Activated CD8-positive, alpha-beta memory T cell treated with anti-CD3 and anti-CD28 coated beads for 36 hours (primary cell): ENCODE measurements around the gene CYP2A13. TPM values are rescaled to one million over a fixed set of nuclear protein-coding genes. Genes with fewer than 3 reads are reported as not detected.
"Not testable (repeated sequence)": the region's sequence is repeated elsewhere in the genome, so short reads cannot be mapped to it uniquely, and the experiment has no call there.

ENCODE experiments used
- CTCF ChIA-PET: fragments of 350-600 bp; sonication (Branson Sonifier 250); formaldehyde crosslinking; loops from one replicate; lab custom pipeline; 2021; ENCODE audit warnings: antibody characterized with exemption; lab: Charles Lee
- POLR2A ChIA-PET: fragments of 350-600 bp; sonication (Branson Sonifier 250); formaldehyde crosslinking; loops from one replicate; lab custom pipeline; 2021; ENCODE audit warnings: antibody characterized with exemption; lab: Charles Lee
- total RNA-seq, 2 experiments: library from RNA; stranded (reverse); gene quantifications; one replicate each; pipeline ENCODE4 v1.2.3, GENCODE V29; 2021

CYP2A13 gene
- total RNA-seq, 2 experiments from 2014 or later = not detected

DNA sequence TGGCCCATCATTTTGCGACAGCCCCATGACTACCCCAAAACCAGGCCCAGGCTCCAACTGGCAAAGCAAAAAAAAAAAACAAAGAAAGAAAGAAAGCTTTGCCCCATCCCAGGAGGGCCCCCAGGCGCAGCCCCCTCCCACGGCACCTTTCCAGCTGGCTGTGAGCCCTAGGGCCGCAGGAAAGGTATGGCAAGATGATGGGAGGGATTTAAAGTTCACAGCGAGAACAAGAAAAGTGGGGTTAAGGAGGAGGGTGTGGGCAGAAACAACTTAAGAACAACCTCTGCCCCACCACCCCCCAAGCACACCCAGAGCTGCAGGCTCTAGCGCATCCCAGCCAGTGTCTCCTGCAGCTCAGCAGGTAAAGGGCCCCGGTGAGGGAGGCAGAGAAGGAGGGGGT is 25.9 kb downstream of the CYP2A13 start, which contains the start of gene CYP2F1:
TSS of gene CYP2F1 (plus strand) at position 301 of the 400 bp plus-strand sequence. CDS start 1,757 bp downstream, outside the sequence.
- CTCF ChIA-PET = interaction anchor here (0.7 kb wide), 1 partner anchor 296 kb away, joined by 3 read pairs; no protein-coding TSS in a partner anchor
- POLR2A ChIA-PET = no interaction called here

DNA sequence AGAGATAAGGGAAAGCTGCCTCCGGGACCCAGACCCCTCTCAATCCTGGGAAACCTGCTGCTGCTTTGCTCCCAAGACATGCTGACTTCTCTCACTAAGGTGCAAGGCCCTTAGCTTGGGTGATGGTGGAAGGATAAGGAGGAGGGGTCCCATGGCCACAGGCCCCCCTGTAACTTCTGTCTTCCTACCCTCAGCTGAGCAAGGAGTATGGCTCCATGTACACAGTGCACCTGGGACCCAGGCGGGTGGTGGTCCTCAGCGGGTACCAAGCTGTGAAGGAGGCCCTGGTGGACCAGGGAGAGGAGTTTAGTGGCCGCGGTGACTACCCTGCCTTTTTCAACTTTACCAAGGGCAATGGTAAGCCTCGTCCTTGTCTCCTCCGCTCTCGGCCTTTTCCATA is 28.0 kb downstream of the CYP2A13 start:
- POLR2A ChIA-PET = no interaction called here
- CTCF ChIA-PET = no interaction called here

DNA sequence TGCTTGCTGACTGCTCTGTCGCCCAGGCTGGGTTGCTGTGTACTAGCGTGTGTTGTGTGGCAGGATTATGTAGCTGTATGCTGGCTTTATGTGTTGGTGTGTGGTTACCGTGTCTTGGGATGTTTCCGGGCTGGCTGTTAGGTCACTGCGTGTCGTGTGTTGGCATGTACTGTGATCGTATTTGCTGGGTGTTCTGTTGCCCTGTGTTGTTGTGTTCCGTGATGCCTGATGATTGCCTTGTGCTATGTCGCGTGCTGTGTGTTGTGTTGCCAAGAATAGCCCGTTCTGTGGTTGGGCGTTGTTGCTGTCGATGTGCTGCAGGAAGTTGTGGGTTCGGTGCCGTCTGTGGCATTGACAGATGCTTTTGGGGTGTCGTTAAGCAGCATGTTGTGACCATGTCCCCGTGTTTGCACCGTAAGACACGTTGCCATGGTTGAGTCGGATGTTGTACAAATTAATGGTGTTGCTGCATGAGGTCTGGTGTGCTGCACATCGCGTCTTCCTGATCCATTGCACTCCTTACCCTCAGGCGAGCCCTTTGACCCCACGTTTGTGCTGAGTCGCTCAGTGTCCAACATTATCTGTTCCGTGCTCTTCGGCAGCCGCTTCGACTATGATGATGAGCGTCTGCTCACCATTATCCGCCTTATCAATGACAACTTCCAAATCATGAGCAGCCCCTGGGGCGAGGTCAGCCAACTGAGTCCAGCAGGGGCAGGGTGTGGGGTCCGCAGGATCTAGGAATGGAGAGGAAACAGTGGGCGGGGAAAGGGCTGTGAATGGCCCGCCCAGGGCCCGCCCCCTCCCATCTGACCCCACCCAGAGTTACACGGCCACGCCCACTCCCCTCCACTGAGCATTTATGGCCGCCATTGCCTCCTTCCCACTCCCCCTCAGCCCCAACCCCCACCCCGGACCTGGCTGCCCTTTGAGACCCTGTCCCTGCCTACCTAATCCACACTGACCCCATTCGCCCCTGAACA is 33.0 kb downstream of the CYP2A13 start:
- CTCF ChIA-PET = not testable (repeated sequence)
- POLR2A ChIA-PET = interaction anchor here (0.6 kb wide), 1 partner anchor 37 kb away, joined by 6 read pairs; no protein-coding TSS in a partner anchor

DNA sequence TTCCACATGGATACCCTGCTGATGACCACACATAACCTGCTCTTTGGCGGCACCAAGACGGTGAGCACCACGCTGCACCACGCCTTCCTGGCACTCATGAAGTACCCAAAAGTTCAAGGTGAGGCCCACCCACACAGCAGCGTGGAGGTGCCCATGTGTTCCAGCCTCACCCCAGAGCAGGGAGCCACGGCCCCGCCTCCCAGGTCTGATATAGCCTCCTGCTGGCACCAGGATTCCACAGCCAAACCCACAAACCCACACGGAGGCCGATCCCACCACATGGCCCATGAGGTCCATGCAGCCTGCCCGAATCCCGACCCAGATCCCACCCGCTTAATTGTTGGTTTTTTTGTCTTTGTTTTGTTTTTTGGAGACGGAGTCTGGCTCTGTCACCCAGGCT is 34.6 kb downstream of the CYP2A13 start:
- POLR2A ChIA-PET, CTCF ChIA-PET: not testable (repeated sequence)

DNA sequence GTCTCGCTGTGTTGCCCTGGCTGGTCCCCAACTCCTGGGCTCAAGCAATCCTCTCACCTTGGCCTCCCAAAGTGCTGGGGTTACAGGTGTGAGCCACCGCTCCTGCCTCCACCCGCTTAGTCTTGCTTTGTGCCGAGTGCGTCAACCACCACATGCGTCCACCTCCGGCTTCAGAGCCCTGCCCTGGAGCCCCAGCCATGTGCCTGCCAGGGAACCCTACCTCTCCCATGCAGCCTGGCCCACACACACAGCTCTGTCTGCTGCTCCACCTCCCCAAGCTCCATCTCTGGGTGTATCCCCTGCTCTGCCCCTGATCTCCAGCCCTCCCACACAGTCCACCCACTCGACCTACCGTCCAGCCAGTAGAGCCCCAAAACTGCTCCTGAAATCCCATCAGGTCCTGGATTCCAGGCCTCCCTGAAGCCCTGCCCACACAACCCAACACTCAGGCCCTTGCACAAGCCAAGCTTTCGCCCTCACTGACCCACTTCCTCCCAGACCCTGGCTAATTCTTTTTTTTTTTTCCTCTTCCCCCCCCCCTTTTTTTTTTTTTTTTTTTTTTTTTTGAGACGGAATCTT is 35.6 kb downstream of the CYP2A13 start:
- ChIA-PET CTCF (interaction anchor here (0.6 kb wide), 3 partner anchors 21 to 233 kb away, joined by 3 to 4 read pairs (median 3); no protein-coding TSS in a partner anchor), POLR2A (interaction anchor here (0.7 kb wide), 1 partner anchor 1535 kb away, joined by 6 read pairs; no protein-coding TSS in a partner anchor)

DNA sequence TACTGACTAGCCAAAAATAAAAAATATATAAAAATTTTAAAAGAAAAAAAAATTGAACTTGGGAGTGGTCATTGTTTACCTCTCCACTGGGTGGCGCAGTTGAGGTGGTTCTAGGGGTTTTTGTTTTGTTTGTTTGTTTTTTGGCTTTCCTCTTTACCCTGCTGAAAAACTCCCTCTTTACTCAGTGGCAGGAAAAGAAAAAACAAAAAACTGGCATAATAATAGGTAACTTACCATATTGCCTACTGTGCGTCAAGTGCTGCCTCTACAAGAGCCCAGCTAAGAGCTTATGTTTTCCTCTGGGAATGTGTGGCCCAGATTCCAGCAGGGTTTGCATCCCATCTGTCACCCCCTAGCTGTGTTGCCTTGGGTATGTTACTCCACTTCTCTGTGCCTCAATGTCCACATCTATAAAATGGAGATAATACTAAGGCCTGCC is 38.5 kb downstream of the CYP2A13 start:
- CTCF ChIA-PET = interaction anchor here (0.9 to 2.3 kb wide), 5 partner anchors 13 to 157 kb away, joined by 3 to 11 read pairs (median 3); no protein-coding TSS in a partner anchor
- POLR2A ChIA-PET = not testable (repeated sequence)

DNA sequence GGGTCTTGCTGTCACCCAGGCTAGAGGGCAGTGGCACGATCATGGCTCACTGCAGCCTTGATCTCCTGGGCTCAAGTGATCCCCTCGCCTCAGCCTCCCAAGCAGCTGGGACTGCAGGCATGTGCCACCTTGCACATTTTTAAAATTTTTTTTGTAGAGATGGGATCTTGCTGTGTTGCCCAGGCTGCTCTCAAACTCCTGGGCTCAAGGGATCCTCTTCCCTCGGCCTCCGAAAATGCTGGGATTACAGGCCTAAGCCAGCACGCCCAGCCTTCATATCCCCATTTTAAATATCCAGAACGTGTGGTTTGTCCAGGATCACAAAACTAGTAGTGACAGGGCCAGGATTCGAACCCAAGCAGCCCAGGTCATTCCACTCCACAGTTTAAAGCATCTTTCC is 39.1 kb downstream of the CYP2A13 start:
- CTCF ChIA-PET = interaction anchor here (0.9 to 2.3 kb wide), 5 partner anchors 12 to 158 kb away, joined by 3 to 11 read pairs (median 3); no protein-coding TSS in a partner anchor
- POLR2A ChIA-PET = not testable (repeated sequence)

DNA sequence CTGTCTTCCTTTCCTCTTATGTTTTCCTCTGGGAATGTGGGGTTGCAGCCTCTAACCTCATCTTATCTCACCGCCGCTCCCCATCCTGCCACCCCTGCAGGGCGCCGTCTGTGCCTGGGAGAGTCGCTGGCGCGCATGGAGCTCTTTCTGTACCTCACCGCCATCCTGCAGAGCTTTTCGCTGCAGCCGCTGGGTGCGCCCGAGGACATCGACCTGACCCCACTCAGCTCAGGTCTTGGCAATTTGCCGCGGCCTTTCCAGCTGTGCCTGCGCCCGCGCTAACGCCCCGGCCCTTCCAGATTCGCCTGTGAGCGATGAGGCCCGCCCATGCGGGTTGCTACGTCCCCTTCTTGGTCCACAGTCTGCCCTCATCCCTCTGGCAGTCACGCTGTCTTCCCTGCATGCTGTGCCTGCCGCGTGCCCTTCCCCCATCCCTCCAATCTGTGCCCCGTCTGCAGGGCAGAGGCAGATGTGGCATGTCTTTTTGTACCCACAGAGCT is 39.6 kb downstream of the CYP2A13 start:
- POLR2A ChIA-PET = not testable (repeated sequence)
- CTCF ChIA-PET = interaction anchor here (1.7 to 2.3 kb wide), 2 partner anchors 17 to 158 kb away, joined by 3 to 11 read pairs; no protein-coding TSS in a partner anchor

DNA sequence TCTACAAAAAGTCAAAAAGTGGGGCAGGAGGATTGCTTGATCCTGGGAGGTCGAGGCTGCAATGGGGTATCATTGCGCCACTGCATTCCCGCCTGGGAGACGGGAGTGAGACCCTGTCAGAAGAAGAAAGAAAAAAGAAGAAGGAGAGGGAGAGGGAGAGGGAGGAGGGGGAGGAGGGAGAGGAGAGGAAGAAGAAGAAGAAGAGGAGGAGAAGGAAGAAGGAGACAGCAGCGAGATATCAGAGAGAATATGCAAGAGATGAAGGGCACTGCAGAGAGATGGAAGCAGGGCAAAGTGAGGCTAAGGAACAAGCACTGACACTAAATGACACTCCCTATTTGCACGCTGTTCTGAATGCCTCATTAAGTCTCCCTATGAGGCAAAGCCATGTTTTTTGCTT is 40.4 kb downstream of the CYP2A13 start:
- POLR2A ChIA-PET = no interaction called here
- CTCF ChIA-PET = no interaction called here

DNA sequence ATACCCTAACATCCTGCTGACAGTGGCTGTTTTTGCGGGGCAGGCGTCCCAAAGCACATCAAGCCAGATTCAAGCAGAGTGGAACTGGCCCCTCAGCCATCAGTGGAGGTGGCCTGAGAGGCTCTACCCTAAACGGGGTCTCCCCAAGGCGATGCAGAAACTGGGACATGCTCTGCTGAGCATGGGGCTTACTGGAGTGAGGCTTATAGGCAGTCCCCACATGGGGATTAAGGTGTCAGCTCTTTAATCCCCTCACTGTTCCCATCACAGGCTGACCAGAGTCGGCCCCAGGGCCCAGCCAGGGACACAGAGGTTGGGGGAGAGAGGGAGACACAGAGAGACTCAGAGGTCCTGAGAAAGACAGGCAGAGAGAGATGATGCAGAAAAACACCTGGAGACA is 42.9 kb downstream of the CYP2A13 start:
- CTCF ChIA-PET = no interaction called here
- POLR2A ChIA-PET = no interaction called here

DNA sequence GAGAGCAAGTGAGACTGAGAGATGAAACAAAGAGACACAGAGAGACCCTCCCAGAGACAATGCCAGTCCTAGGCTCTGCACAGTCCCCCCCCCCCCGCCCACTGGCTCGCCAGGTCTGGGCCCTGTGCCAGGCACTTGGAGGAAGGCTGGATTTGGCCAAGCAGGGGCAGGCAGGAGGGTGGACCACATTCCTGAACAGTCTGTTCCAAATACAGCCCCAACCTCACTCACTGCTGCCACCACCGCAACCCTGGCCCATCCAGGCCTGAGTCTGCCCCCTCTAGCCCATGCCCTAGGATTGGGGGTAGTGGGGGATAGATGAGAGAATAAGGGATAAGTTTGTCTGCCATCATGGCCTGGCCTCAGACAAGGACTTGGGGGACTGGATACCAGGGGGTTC is 45.0 kb downstream of the CYP2A13 start:
- ChIA-PET POLR2A (no interaction called here), CTCF (no interaction called here)

DNA sequence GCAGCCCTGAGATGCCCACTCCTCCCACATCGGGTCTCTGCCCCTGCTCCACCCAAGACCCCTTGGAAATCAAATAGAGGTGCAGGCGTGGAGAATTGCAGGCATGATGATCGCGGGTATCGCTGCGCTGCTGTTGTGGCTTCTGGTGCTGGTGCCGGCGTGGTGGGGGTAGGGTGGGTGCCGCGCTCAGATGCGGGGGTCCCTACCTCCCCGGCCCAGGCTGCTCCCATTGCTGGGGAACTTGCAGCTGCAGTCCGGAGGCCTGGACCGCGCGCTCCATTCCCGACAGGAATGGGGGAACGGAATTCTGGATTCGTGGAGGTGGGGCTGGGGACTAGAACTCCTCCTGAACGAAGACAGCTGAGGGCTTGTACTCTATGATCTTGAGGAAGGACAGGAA is 46.4 kb downstream of the CYP2A13 start:
- ChIA-PET POLR2A (no interaction called here), CTCF (no interaction called here)

DNA sequence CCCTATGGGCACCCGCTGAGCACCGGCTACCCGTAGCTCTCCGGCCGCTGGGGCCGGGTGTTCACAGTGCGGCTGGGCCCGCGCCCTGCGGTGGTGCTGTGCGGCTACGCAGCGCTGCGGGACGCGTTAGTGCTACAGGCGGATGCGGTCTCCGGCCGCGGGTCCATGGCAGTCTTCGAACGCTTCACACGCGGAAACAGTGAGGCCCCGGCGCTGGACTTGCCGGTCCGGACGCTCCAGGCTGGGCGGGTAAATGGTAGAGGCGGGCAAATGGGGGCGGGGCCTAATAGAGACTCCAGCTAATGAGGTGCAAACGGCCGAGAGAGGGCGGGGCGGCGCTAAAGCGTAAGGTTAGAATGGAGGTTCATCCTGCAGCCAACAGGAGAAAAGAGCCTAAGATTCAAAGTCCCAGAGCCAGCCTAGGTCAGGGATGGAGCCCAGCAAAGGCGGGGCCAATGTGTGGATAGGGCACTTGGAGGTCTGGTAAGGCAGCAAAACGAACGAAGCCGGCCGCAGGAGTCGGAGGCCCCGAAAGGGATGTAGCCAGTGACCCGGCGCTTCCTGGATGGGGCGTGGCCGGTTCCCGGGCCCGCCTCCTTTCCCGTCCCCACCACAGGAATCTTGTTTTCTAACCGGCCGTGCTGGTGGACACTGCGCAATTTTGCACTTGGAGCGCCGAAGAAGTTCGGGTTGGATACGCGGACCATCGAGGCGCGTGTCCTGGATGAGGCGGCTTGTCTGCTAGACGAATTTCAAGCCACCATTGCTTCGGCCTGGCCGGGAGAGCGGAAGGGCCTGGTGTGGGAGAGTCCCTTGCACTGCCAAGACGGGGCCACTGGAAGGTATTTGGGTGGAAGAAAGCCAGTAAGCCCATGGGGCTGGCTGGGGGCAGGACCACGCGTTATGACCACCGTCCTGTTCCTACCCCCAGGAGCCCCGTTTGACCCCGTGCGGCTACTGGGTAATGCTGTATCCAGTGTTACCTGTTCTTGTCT is 47.4 kb downstream of the CYP2A13 start:
- POLR2A ChIA-PET, CTCF ChIA-PET: not testable (repeated sequence)

DNA sequence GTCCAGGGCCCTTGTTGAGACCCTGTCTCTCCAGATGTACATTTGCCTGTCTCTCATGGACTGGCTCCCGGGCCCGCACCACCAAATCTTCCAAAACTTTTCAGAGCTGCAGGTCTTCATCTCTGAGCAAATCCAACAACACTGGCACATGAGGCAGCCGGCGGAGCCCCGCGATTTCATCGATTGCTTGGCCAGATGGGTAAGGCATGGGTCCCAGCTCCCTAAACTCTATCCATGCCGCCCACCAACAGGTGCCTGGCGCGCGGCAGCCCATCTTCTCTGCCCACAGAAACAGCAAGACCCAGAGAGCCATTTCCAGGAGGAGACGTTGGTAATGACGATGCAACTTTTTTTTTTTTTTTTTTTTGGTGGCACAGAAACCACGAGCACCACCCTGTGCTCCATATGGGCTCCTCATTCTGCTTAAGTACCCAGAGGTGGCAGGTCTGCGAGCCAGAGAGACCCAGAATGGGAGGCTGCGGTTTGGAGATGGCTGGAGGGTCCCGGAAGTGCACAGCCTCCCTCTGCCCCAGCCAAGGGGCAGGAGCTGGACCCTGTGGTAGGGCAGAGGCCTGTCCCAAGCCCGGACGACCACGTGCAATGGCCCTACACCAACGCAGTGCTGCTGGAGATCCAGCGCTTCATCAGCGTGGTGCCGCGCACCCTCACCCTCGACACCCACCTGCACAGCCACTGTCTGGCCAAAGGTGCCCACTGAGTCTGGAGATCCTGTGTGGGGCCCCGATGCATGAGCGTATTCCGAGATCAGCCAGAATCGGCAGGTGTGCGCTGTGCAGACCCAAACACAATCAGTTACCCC is 48.6 kb downstream of the CYP2A13 start:
- CTCF ChIA-PET = no interaction called here

DNA sequence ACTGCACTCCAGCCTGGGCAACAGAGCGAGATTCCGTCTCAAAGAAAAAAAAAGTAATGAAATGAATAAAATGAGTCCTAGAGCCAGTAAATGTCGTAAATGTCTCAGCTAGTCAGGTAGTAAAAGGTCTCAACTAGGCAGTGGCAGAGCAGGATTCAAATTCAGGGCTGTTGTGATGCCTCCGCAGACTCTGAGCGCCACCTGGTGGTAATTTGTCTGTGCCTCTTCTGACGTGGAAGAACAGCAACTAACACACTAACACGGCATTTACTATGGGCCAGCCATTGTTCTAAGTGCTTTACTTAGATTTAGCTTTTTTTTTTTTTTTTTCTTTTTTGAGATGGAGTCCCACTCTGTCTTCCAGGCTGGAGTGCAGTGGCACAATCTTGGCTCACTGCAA is 56.2 kb downstream of the CYP2A13 start:
- POLR2A ChIA-PET = interaction anchor here (0.7 kb wide), 1 partner anchor 71 kb away, joined by 5 read pairs; no protein-coding TSS in a partner anchor
- CTCF ChIA-PET = interaction anchor here (0.5 to 1.8 kb wide), 9 partner anchors 13 to 481 kb away, joined by 3 to 11 read pairs (median 4); no protein-coding TSS in a partner anchor

More for the DNA sequence above, 48.6 kb downstream of the CYP2A13 start:
- POLR2A ChIA-PET = no interaction called here
